GM18519 (cell line): ENCODE results near the gene KATNB1.
"Not testable (repeated sequence)": the region's sequence is repeated elsewhere in the genome, so short reads cannot be mapped to it uniquely, and the experiment has no call there.

ENCODE experiments used
- ATAC-seq: cut with Tn5 transposase; IDR thresholded peaks from one replicate; pipeline ENCODE4 v1.9.1; 2021; ENCODE audit warnings: mild to moderate bottlenecking, moderate library complexity; ENCODE audit not compliant: unreplicated experiment, low FRiP score

The KATNB1 gene

GRCh38 chr16:57765160-57765728 is 29.7 kb downstream of the KATNB1 start:
- ATAC-seq = no peak

GRCh38 chr16:57766714-57767348 is 31.3 kb downstream of the KATNB1 start:
- no peak for ATAC-seq

GRCh38 chr16:57769541-57770145 is 34.1 kb downstream of the KATNB1 start:
- ATAC-seq = no peak

- ATAC-seq = no peak
These were observed 34.8 kb downstream of the KATNB1 start for GRCh38 chr16:57770361-57770760.

- no peak for ATAC-seq
These were observed 35.7 kb downstream of the KATNB1 start for GRCh38 chr16:57771141-57771785.

GRCh38 chr16:57773019-57773418 is 37.4 kb downstream of the KATNB1 start:
- ATAC-seq = no peak

GRCh38 chr16:57773655-57774295 is 38.2 kb downstream of the KATNB1 start:
- no peak for ATAC-seq

- no peak for ATAC-seq
These were observed 39.2 kb downstream of the KATNB1 start for GRCh38 chr16:57774705-57775285.

GRCh38 chr16:57775661-57776469 is 40.3 kb downstream of the KATNB1 start:
- ATAC-seq = no peak

GRCh38 chr16:57778658-57779057 is 43.1 kb downstream of the KATNB1 start:
- no peak for ATAC-seq

GRCh38 chr16:57779836-57780235 is 44.3 kb downstream of the KATNB1 start:
- not testable (repeated sequence) for ATAC-seq

GRCh38 chr16:57781349-57781740 is 45.8 kb downstream of the KATNB1 start:
- ATAC-seq = no peak

- no peak for ATAC-seq
These were observed 46.4 kb downstream of the KATNB1 start for GRCh38 chr16:57781741-57782606.

- ATAC-seq = not testable (repeated sequence)
These were observed 47.1 kb downstream of the KATNB1 start for GRCh38 chr16:57782607-57783055.

- no peak for ATAC-seq
These were observed 47.5 kb downstream of the KATNB1 start for GRCh38 chr16:57783116-57783515.

- ATAC-seq = no peak
These were observed 48.3 kb downstream of the KATNB1 start for GRCh38 chr16:57783883-57784282.

GRCh38 chr16:57784334-57784733 is 48.8 kb downstream of the KATNB1 start:
- ATAC-seq = no peak

GRCh38 chr16:57785385-57785784 is 49.8 kb downstream of the KATNB1 start:
- no peak for ATAC-seq

GRCh38 chr16:57785924-57786323 is 50.4 kb downstream of the KATNB1 start:
- ATAC-seq = no peak
